A673 (cell line): ENCODE measurements around the gene GID4. TPM values are rescaled to one million over a fixed set of nuclear protein-coding genes. Genes with fewer than 3 reads are reported as not detected.

Experiments
- BruUV-seq: library from RNA; stranded (reverse); fragments of 400-500 nt; replicated peaks from 2 replicates; lab custom pipeline; 2021; lab: Mats Ljungman, UMichigan
- CTCF ChIA-PET: fragments of 300-600 bp; sonication (Branson Sonifier 250); formaldehyde crosslinking; loops from one replicate; lab custom pipeline; 2022; ENCODE audit warnings: antibody characterized with exemption; lab: Charles Lee
- POLR2A ChIA-PET: fragments of 300-600 bp; sonication (Branson Sonifier 250); formaldehyde crosslinking; loops from one replicate; lab custom pipeline; 2022; ENCODE audit warnings: antibody characterized with exemption; ENCODE audit not compliant: low non-redundant PET; lab: Charles Lee
- DNase-seq: peaks from one replicate; pipeline ENCODE4 v3.0.0-alpha.2; 2015; ENCODE audit warnings: low spot score
- H3K27ac ChIP-seq: fragments of 200-600 bp; sonication (generic); 2 replicates; pipeline ENCODE4 v1.5.1; 2016; ENCODE audit warnings: mixed run types, low read depth, mild to moderate bottlenecking, mixed read lengths, antibody characterized with exemption, low read length; ENCODE audit not compliant: poor library complexity, severe bottlenecking
- H3K27me3 ChIP-seq: fragments of 200-600 bp; sonication (generic); replicated peaks from 2 replicates; pipeline ENCODE4 v1.6.1; 2017; ENCODE audit warnings: mixed run types, low read depth, mild to moderate bottlenecking, mixed read lengths, antibody characterized with exemption, low read length; ENCODE audit not compliant: insufficient read depth, poor library complexity
- H3K36me3 ChIP-seq: fragments of 200-600 bp; sonication (generic); 2 replicates; pipeline ENCODE4 v1.6.1; 2016; ENCODE audit warnings: mixed run types, mild to moderate bottlenecking, mixed read lengths, antibody characterized with exemption, low read length; ENCODE audit not compliant: insufficient read depth, poor library complexity, severe bottlenecking
- H3K4me1 ChIP-seq: fragments of 200-600 bp; sonication (generic); 2 replicates; pipeline ENCODE4 v1.6.1; 2017; ENCODE audit warnings: mixed run types, mild to moderate bottlenecking, mixed read lengths, antibody characterized with exemption, low read length; ENCODE audit not compliant: insufficient read depth, poor library complexity, severe bottlenecking
- H3K4me3 ChIP-seq: fragments of 200-600 bp; sonication (generic); 2 replicates; pipeline ENCODE4 v1.5.1; 2016; ENCODE audit warnings: low read depth, mixed run types, mild to moderate bottlenecking, mixed read lengths, low read length; ENCODE audit not compliant: poor library complexity, severe bottlenecking
- H3K9me3 ChIP-seq: fragments of 200-600 bp; sonication (generic); 2 replicates; pipeline ENCODE4 v1.6.1; 2016; ENCODE audit warnings: mixed run types, low read depth, mild to moderate bottlenecking, mixed read lengths, antibody characterized with exemption, low read length; ENCODE audit not compliant: poor library complexity, severe bottlenecking
- CTCF ChIP-seq: fragments of 300-800, 200-600 bp; sonication (generic); conservative IDR thresholded peaks from 2 replicates; pipeline ENCODE4 v1.5.1; 2017; ENCODE audit warnings: low read depth, mild to moderate bottlenecking, antibody characterized with exemption, low read length, moderate library complexity, mixed read lengths
- EZH2 ChIP-seq: fragments of 200-600 bp; sonication (generic); IDR thresholded peaks from 2 replicates; pipeline ENCODE4 v1.6.1; 2017; ENCODE audit warnings: borderline replicate concordance, low read depth, mild to moderate bottlenecking, mixed read lengths, antibody characterized with exemption, low read length; ENCODE audit not compliant: poor library complexity, severe bottlenecking
- intact Hi-C: fragments of 100-400 bp; cut with micrococcal nuclease; formaldehyde crosslinking; loops from one replicate; pipeline ENCODE4 v1.10.0; 2022; ENCODE audit not compliant: unreplicated experiment
- total RNA-seq: library from RNA; stranded (reverse); gene quantifications from 2 replicates; pipeline ENCODE4 v1.2.3, GENCODE V29; 2021

Gene GID4
- total RNA-seq, 1 experiment from 2014 or later: 14.0 TPM

GRCh38 chr17:18084256-18084655 is 45.0 kb downstream of the GID4 start:
- no peaks in the 10 kb centered on the region for H3K9me3 ChIP-seq
- H3K36me3 ChIP-seq: no peaks in the 10 kb centered on the region
- no peaks in the 10 kb centered on the region for H3K27me3 ChIP-seq
- no peak for DNase-seq
- no TSS peak for BruUV-seq
- intact Hi-C loops: no loop called here
- H3K4me3 ChIP-seq: no peak overlapping the region
- no peak overlapping the region for H3K27ac ChIP-seq
- ChIA-PET POLR2A (no interaction called here), CTCF (no interaction called here)
- no peak for TF ChIP-seq CTCF
- TF ChIP-seq EZH2: no peak
- H3K4me1 ChIP-seq: peaks cover 7% of the 10 kb centered on the region

- BruUV-seq: TSS peak; percentile 52
- peak; percentile 93 for DNase-seq
- no peaks in the 10 kb centered on the region for H3K36me3 ChIP-seq
- intact Hi-C loops: no loop called here
- POLR2A ChIA-PET: no interaction called here
- H3K4me3 ChIP-seq: peak within 1 kb of the TSS; percentile 71
- H3K27ac ChIP-seq: peak within 1 kb of the TSS; percentile 73
- no peaks in the 10 kb centered on the region for H3K27me3 ChIP-seq
- CTCF ChIA-PET: no interaction called here
- H3K4me1 ChIP-seq: peaks cover 7% of the 10 kb centered on the region
- TF ChIP-seq EZH2 (no peak), CTCF (0 out of 2 replicates have a peak, but pooled peaks have one; percentile 15)
- no peaks in the 10 kb centered on the region for H3K9me3 ChIP-seq
These were observed 48.6 kb downstream of the GID4 start, which contains the start of gene DRG2 for GRCh38 chr17:18087610-18088491. DRG2 (plus strand) TSS chr17:18087948; CDS start chr17:18088024, 76 bp downstream.

GRCh38 chr17:18089613-18090012 is 50.4 kb downstream of the GID4 start:
- intact Hi-C loops: no loop called here
- H3K36me3 ChIP-seq: peaks cover 6% of the 10 kb centered on the region
- H3K4me1 ChIP-seq: peaks cover 7% of the 10 kb centered on the region
- DNase-seq: no peak
- no peaks in the 10 kb centered on the region for H3K27me3 ChIP-seq
- TF ChIP-seq EZH2 (no peak), CTCF (no peak)
- H3K27ac ChIP-seq: no peak overlapping the region
- ChIA-PET POLR2A (no interaction called here), CTCF (no interaction called here)
- no TSS peak for BruUV-seq
- no peak overlapping the region for H3K4me3 ChIP-seq
- no peaks in the 10 kb centered on the region for H3K9me3 ChIP-seq
